HG03439 (cell line): ENCODE measurements around the gene MUC3A.
"Not testable (repeated sequence)": the region's sequence is repeated elsewhere in the genome, so short reads cannot be mapped to it uniquely, and the experiment has no call there.

ENCODE experiments used
- ATAC-seq: cut with Tn5 transposase; IDR thresholded peaks from one replicate; pipeline ENCODE4 v1.9.1; 2021; ENCODE audit warnings: mild to moderate bottlenecking, moderate library complexity; ENCODE audit not compliant: unreplicated experiment

MUC3A gene

GRCh38 chr7:100949227-100949932 lies at the start of gene MUC3A:
TSS of gene MUC3A (plus strand) at chr7:100949534. CDS start at chr7:100949625, 91 bp downstream.
- ATAC-seq = no peak

GRCh38 chr7:100900978-100901377 lies 48.4 kb upstream of the MUC3A start:
- no peak for ATAC-seq

- ATAC-seq = no peak
Measured at GRCh38 chr7:100901921-100902332, 47.4 kb upstream of the MUC3A start.

GRCh38 chr7:100902638-100903037 lies 46.7 kb upstream of the MUC3A start:
- no peak for ATAC-seq

- ATAC-seq = no peak
Measured at GRCh38 chr7:100908512-100908911, 40.8 kb upstream of the MUC3A start.

GRCh38 chr7:100910443-100910842 lies 38.9 kb upstream of the MUC3A start:
- ATAC-seq = not testable (repeated sequence)

GRCh38 chr7:100911484-100911883 lies 37.9 kb upstream of the MUC3A start:
- ATAC-seq = no peak

- ATAC-seq = no peak
Measured at GRCh38 chr7:100914208-100914878, 35.0 kb upstream of the MUC3A start.

GRCh38 chr7:100914879-100915447 lies 34.4 kb upstream of the MUC3A start:
- ATAC-seq = no peak

GRCh38 chr7:100919335-100919734 lies 30.0 kb upstream of the MUC3A start:
- ATAC-seq = not testable (repeated sequence)

GRCh38 chr7:100919779-100920437 lies 29.4 kb upstream of the MUC3A start:
- not testable (repeated sequence) for ATAC-seq

- no peak for ATAC-seq
Measured at GRCh38 chr7:100921039-100921438, 28.3 kb upstream of the MUC3A start.

- ATAC-seq = not testable (repeated sequence)
Measured at GRCh38 chr7:100923616-100924015, 25.7 kb upstream of the MUC3A start.

GRCh38 chr7:100929808-100930174 lies 19.5 kb upstream of the MUC3A start:
- no peak for ATAC-seq

- ATAC-seq = no peak
Measured at GRCh38 chr7:100933734-100934133, 15.6 kb upstream of the MUC3A start.

- not testable (repeated sequence) for ATAC-seq
Measured at GRCh38 chr7:100935381-100935780, 14.0 kb upstream of the MUC3A start.

GRCh38 chr7:100936167-100936566 lies 13.2 kb upstream of the MUC3A start:
- not testable (repeated sequence) for ATAC-seq

GRCh38 chr7:100942045-100942774 lies 7.1 kb upstream of the MUC3A start:
- no peak for ATAC-seq

GRCh38 chr7:100943693-100944092 lies 5.6 kb upstream of the MUC3A start:
- no peak for ATAC-seq

GRCh38 chr7:100944138-100944537 lies 5.2 kb upstream of the MUC3A start:
- ATAC-seq = no peak

GRCh38 chr7:100946111-100946510 lies 3.2 kb upstream of the MUC3A start:
- ATAC-seq = no peak
